HG03060 (cell line): Measurements from ENCODE around the gene FES.

ENCODE experiments used
- ATAC-seq: cut with Tn5 transposase; IDR thresholded peaks from one replicate; pipeline ENCODE4 v1.9.1; 2021; ENCODE audit warnings: low read depth, moderate number of reproducible peaks; ENCODE audit not compliant: unreplicated experiment

Gene FES

DNA sequence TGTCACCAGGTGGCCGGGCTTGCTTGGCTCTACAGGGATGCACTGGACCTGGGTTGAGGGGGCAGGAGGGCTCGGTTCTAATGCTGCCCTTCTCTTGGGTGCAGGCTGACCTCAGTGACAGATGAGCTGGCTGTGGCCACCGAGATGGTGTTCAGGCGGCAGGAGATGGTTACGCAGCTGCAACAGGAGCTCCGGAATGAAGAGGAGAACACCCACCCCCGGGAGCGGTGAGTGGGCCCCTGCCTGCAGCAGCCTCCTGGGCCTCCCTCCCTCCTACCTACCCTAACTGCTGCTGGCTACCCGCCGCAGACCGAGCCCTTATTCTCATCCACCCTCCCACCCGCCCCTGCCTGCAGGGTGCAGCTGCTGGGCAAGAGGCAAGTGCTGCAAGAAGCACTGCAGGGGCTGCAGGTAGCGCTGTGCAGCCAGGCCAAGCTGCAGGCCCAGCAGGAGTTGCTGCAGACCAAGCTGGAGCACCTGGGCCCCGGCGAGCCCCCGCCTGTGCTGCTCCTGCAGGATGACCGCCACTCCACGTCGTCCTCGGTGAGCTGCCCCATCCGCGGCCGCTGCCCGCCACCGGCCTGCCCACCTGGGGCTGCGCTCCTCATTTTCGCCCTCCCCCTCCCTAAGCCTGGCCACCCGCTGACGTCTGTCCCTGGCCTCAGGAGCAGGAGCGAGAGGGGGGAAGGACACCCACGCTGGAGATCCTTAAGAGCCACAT lies 5.6 kb downstream of the FES start:
- ATAC-seq: no peak

DNA sequence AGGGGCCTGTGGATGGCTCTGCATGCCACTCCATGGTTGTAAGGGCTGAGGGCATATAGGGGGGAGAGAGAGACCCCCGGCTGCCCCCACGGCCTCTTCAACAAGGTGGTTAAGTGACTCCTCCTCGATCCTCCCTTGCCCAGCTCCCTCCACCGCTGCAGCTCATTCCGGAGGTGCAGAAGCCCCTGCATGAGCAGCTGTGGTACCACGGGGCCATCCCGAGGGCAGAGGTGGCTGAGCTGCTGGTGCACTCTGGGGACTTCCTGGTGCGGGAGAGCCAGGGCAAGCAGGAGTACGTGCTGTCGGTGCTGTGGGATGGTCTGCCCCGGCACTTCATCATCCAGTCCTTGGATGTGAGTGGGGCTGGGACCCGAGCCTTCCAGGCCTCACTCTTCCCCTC lies 6.5 kb downstream of the FES start:
- ATAC-seq: no peak

DNA sequence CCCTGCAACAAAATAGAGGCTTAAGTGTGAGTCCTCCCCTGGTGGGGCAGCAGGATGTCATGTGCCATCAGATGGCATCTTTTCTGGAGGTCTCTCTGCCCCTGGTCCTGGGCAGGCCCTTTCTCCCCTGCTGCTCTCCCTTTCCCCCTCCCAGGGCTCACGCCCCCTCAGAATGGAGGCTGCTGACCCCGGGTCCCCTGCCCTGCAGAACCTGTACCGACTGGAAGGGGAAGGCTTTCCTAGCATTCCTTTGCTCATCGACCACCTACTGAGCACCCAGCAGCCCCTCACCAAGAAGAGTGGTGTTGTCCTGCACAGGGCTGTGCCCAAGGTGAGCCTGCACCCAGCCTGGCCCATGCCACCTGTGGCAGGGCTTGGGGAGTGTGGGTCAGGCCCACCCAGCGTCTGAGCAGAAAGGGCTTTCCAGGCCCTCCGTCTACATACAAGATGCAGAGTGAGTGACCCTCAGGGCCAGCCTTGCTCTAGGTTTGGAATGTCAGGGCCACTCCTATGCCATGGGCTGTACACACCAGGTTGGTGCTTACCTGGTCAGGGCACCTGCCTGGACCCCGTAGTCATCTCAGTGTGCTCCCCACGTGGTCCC lies 7.1 kb downstream of the FES start:
- ATAC-seq: no peak

DNA sequence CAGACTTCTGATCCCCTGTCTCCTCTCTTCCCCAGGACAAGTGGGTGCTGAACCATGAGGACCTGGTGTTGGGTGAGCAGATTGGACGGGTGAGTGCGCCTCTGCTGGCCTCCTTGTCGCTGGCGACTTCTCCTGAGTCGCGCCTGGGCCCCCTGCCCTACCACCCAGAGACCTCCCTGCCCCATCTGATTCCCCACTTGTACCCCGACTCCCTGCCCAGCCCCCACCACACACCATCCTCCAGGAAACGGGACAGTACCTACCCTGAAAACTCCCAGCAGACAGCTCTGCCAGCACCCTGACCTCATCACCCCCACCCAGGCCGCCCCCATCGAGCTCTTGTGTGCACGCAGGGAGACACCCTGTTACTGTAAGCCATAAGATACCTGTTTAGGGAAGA lies 7.7 kb downstream of the FES start:
- ATAC-seq: no peak

DNA sequence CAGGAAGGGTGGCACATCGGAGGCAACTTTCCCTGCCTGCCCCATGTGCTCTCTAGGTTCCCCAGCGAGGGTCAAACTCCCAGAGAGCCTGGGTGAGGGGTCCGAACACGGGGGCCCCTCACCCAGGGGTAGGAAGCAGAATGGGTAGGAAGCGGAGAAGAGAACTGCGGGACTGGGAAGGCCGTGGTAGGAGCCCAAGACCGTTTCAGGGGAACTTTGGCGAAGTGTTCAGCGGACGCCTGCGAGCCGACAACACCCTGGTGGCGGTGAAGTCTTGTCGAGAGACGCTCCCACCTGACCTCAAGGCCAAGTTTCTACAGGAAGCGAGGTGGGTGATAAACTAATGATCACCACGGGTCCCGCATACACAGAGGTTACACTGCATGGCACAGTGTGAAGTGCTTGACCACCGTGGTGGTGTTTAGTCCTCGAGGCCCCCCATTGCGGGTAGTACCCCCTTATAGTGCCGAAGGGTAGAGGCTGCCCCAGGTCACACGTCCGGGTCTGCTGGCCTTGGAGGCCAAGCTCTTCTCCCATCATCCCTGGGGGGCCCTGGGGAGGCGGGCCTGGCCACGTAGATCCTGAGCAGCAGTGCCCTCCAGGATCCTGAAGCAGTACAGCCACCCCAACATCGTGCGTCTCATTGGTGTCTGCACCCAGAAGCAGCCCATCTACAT lies 8.3 kb downstream of the FES start:
- ATAC-seq: no peak

DNA sequence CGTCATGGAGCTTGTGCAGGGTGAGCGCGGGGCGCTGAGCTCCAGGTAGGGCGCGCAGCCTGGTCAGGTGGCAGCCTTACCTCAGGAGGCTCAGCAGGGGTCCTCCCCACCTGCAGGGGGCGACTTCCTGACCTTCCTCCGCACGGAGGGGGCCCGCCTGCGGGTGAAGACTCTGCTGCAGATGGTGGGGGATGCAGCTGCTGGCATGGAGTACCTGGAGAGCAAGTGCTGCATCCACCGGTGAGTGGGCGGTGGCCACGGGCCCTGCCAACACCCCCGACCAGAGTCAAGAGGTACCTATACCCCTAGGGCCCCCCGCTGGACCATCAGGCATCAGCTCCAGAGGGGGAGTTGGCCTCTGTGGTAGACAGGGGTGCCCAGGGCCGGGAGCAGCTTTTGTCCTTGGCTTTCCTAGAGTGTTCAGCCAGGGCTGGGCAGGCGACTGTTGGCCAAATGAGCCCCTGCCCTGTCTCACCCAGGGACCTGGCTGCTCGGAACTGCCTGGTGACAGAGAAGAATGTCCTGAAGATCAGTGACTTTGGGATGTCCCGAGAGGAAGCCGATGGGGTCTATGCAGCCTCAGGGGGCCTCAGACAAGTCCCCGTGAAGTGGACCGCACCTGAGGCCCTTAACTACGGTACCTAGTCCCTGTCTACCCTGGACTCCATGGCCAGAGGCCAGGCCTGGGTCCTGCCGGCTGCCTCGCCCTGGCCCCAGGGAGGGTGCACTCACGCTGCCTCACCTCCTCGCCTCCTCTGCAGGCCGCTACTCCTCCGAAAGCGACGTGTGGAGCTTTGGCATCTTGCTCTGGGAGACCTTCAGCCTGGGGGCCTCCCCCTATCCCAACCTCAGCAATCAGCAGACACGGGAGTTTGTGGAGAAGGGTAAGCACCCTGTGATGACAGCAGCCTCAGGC lies 9.1 kb downstream of the FES start:
- no peak for ATAC-seq

DNA sequence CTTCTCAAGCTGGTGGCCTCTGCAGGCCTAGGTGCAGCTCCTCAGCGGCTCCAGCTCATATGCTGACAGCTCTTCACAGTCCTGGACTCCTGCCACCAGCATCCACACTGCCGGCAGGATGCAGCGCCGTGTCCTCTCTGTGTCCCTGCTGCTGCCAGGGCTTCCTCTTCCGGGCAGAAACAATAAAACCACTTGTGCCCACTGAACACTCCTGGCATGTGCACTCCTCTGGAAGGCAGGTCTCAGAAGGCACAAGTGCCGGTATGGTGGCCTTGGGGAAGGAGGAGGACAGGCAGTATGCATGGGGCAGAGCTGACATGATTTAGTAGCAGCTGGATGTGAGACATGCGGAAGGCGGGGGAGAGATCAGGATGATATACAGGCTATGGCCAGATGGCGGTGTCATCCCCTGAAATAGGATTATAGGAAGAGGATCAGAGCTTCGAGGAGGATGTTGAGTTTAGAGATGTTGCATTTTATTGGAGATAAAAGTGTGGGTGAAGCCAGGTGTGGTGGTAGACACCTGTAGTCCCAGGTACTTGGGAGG lies 11.3 kb downstream of the FES start:
- no peak for ATAC-seq

DNA sequence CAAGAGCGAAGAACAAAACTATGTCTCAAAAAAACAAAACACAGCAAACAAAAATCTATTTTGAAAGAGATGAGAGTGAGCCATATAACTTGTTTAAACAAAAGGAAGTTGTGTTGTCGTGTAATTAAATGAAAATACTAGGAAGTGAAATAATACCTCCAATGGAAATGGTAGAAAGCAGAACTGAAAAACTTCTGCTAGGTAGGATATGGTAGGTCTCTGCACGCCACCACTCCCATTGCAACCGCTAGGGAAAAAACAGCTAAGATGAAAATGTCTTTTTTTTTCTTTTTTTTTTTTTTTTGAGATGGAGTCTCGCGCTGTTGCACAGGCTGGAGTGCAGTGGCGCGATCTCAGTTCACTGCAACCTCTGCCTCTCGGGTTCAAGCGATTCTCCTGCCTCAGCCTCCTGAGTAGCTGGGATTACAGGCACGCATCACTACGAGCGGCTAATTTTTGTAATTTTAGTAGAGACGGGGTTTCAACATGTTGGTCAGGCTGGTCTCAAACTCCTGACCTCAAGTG lies 12.9 kb downstream of the FES start:
- peak; percentile 50 for ATAC-seq

DNA sequence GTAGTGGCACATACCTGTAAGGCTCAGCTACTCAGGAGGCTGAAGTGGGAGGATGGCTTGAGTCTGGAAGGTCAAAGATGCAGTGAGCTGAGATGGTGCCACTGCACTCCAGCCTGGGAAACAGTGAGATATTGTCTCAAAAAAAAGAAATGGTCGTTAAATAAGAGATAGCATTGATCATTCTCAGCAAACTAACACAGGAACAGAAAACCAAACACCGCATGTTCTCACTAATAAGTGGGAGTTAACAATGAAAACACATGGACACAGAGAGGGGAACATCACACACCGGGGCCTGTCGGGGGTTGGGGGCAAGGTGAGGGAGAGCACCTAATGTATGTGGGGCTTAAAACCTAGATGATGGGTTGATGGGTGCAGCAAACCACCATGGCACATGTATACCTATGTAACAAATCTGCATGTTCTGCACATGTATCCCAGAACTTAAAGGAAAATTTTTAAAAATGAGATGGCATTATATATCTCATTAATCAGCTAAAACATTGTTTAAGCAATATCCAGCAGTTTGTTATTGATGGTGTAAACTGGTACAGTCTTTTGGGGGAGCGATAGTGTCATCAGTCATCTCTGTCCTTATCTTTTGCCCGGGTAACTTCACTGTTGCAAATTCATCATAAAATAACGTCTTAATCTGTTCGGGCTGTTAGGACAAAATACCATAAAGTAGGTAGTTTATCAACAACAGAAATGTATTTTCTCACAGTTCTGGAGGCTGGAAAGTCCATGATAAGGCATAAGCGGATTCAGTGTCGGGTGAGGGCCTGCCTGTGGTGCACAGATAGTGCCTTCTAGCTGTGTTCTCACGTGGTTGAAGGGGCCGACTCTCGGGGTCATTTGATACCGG lies 17.1 kb downstream of the FES start:
- ATAC-seq: no peak

DNA sequence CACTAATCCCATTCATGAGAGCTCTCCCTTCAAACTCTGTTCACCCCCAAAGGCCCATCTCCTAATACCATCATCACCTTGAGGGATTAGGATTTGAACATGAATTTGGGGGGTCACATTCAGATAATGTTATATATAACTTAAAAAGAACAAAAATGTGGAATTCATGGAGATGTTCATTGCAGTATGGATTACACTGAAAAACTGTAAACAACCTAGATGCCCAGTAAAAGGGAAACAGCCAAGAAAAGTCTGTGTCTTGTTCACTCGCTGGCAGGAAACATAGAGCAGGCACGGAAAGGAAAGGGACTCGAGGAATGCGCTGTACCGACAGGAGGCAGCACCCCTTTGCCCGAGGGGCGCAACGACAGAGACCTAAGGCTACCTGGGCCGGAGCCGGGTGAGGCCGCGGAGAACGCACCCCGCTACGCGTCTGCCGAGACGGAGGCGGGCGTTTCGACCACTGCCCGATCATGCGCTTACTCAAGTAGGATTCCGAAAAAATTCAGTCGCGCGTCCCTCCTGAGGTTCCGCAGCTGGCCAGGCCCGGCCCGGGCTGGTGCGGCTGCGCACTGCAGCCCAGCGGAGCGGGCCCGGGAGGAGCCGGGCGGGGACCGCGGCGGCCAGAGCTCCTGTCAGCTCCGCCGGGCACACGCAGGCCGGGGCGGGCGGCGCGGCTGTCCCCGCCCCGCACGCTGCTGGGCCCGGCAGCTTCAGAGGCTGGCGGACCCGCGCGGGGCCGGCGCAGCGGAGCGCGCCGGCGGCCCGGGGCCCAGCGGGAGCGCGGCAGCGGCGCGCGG lies 17.9 kb downstream of the FES start:
- peak; percentile 47 for ATAC-seq

DNA sequence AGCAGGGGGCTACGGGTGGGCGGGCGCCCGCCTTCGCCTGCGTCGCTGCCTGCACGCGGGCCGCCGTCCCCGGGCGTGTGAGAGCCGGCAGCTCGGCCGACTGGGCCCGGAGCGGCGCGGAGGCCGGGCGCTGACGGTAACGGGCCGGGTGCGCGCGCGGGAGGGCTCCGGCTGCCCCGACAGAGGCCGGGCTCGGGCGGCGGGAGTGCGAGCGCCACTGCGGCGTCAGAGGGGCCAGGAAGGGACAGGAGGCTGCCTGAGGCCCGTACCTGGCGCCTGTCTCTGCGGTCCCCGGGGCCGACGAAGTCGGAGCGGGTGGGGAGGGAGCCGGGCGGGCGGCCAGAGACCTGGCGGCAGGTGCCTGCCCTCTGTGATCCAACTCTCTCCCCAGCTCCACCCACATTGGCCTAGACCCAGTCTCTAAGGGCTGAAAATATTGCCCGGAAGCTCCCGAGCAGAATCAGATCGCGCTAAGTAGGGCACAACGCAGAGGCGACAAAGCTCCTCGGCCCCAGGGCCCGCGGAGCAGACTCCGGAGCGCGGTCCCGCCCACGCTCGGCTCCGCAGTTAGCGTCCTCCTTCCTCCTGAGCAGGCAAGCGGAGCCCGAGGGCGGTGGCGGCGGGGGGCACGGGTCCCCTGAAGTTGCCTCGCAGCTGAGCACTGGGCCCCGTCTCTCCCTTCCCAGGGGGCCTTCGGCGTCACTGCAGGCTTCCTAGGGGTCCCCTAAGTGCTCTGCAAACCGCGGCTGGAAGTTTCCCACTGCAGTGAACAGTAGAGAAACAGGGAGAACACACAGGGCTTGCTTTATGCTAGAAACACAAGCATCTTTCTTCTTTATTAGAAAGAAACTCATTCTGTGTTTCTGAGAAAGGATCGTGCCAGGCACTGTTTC lies 18.8 kb downstream of the FES start, which contains the start of gene MAN2A2:
Gene MAN2A2, plus strand, starts transcription at position 463 of the 893 bp plus-strand sequence. CDS start 906 bp downstream, outside the sequence.
- ATAC-seq: peak; percentile 37

DNA sequence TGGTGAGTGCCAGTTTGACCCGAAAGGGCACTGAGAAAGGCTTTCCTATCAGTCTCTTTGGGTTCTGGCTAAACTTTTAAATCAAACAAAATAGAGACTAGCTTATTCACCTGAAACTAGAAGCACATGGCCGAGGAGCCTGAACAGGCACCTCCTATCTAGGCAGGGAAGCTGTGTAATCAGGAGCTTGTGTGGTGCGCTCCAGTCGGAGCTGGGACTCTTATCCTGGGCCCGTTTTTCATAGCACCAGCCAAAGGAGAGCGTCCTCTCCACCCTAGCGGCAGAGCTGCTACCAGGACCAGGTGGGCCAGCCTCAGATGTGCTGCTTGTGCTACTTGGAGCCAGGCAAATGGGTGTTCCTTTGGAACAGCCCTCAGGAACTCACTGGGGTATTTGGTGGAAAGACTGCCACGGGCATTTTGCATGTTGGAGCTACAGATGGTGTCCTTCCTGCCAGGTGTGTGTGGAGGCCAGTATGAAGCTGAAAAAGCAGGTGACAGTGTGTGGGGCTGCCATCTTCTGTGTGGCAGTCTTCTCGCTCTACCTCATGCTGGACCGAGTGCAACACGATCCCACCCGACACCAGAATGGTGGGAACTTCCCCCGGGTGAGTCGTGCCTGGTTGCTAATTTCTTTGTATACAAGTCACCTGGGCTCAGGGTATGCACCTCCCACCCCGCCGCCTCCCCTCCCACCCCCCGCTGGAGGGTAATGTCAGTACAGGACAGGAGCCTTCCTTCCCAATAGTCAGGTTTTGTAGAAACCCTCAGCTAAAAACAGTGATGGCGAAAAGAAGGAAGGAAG lies 19.6 kb downstream of the FES start:
- ATAC-seq: no peak

DNA sequence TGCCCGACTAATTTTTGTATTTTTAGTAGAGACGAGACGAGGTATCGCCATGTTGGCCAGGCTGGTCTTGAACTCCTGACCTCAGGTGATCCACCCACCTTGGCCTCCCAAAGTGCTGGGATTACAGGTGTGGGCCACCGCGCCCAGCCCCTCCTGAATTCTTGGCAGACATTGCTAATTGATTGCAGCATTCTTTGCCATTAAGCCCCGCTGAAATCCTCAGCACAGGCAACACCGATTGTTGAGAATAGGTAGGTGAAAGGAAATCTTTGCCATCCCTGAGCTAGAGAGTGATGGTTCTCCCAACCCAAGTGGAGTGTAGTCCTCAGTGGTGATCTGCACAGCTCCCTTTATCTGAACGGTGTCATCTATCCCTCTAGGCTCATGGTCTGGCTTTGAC lies 20.4 kb downstream of the FES start:
- no peak for ATAC-seq

DNA sequence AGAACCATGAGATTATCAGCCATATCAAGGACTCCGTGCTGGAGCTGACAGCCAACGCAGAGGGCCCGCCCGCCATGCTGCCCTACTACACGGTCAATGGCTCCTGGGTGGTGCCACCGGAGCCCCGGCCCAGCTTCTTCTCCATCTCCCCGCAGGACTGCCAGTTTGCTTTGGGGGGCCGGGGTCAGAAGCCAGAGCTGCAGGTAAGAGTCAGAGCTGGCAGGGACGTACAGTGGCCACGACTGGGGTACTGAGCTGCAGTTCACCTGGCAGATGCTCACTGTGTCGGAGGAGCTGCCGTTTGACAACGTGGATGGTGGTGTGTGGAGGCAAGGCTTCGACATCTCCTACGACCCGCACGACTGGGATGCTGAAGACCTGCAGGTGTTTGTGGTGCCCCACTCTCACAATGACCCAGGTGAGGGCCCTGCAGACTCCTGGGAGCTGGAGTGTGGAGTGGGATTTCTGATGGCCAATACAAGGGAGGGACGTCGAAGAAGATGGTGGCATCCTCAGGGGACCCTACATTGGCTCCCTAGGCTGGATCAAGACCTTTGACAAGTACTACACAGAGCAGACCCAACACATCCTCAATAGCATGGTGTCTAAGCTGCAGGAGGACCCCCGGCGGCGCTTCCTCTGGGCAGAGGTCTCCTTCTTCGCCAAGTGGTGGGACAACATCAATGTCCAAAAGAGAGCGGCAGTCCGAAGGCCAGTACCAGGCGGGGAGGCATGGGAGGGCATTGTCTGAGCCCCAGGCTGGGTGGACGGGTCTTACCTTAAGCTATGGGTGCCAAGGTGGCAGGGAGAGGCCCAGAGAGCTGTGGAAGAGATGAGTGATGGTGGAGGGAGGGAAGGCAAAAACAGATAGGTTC lies 21.2 kb downstream of the FES start:
- no peak for ATAC-seq

DNA sequence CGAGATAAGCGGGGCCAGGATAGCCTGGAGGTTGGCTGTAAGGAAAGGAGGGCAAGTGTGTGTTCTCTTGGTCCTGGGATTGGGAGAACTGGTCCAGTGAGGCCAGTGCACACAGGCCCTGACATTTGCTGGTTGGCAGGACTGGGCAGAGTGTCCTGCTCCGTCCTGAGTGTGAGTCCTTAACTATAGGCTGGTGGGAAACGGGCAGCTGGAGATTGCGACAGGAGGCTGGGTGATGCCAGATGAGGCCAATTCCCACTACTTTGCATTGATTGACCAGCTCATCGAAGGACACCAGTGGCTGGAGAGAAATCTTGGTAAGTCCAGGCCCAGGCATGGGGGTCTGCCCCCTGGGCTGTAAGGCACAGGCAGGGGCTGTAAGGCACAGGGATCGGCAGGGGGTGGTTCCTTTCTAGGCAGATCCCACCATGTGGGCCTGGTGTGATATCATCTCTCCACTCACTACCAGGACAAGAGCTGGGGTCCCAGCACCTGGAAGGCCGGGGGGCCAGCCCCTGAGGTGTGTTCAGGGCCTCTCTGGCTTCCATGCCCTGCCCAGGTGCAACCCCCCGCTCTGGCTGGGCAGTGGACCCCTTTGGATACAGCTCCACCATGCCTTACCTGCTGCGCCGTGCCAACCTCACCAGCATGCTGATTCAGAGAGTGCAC lies 22.0 kb downstream of the FES start:
- ATAC-seq: no peak
